ENCODE results near the gene CDHR2. TPM values are rescaled to one million over a fixed set of nuclear protein-coding genes. Genes with fewer than 3 reads are reported as not detected.
"Not testable (repeated sequence)": the region's sequence is repeated elsewhere in the genome, so short reads cannot be mapped to it uniquely, and the experiment has no call there.

The CDHR2 gene
- total and polyA plus RNA-seq, 12 donors = 0.03 to 0.22 (median 0.19) TPM; not detected in 9

- no peak for ATAC-seq
- H3K4me1 ChIP-seq = peaks cover 0 to 20% (median 0%) of the 10 kb centered on the region in 9 donors
- no peak for TF ChIP-seq CTCF (IDR thresholded peaks at IDR 0.05)
- DNase-seq = no peak
- no peak overlapping the region for H3K4me3 ChIP-seq
- WGBS, 2 donors = 82 to 84% methylated on average over 7 of the region's 7 CpGs
- H3K27me3 ChIP-seq = peaks cover 0 to 30% (median 17%) of the 10 kb centered on the region in 7 donors
- intact Hi-C loops (cut with DNase I) = loop anchor here in 1 of 10 donors (10.0 kb wide), 1 partner anchor 135 kb away; the partner anchor contains the start of gene CLTB
- no peaks in the 10 kb centered on the region for H3K9me3 ChIP-seq
- H3K36me3 ChIP-seq = no peaks in the 10 kb centered on the region
- no peak overlapping the region for H3K27ac ChIP-seq
These were observed 729 bp downstream of the CDHR2 start for GRCh38 chr5:176549871-176550270.

- Histone ChIP-seq H3K4me3 (no peak overlapping the region), H3K4me1 (peaks cover 0 to 20% (median 0%) of the 10 kb centered on the region in 9 donors), H3K27ac (no peak overlapping the region), H3K36me3 (no peaks in the 10 kb centered on the region), H3K9me3 (no peaks in the 10 kb centered on the region), H3K27me3 (peaks cover 0 to 30% (median 17%) of the 10 kb centered on the region in 7 donors)
- no peak for ATAC-seq
- DNase-seq = no peak
- 80 to 84% methylated on average over 16 of the region's 16 CpGs for WGBS, 2 donors
- intact Hi-C loops (cut with DNase I) = no loop called here
- no peak for TF ChIP-seq CTCF (IDR thresholded peaks at IDR 0.05)
These were observed 1.2 kb downstream of the CDHR2 start for GRCh38 chr5:176550275-176550831.

- intact Hi-C loops (cut with DNase I); H3K27ac ChIP-seq; ATAC-seq; H3K4me3 ChIP-seq; DNase-seq; H3K36me3 ChIP-seq; H3K9me3 ChIP-seq: not testable (repeated sequence)
- Histone ChIP-seq H3K27me3 (peaks cover 0 to 30% (median 17%) of the 10 kb centered on the region in 7 donors), H3K4me1 (peaks cover 0 to 20% (median 0%) of the 10 kb centered on the region in 9 donors)
- 88 to 90% methylated on average over 11 of the region's 11 CpGs for WGBS, 2 donors
These were observed 1.8 kb downstream of the CDHR2 start for GRCh38 chr5:176550937-176551336.

GRCh38 chr5:176552332-176552869 is 3.3 kb downstream of the CDHR2 start:
- DNase-seq (no peak), ATAC-seq (no peak)
- TF ChIP-seq CTCF (IDR thresholded peaks at IDR 0.05) = no peak
- no peaks in the 10 kb centered on the region for H3K9me3 ChIP-seq
- H3K4me3 ChIP-seq = no peak overlapping the region
- H3K27me3 ChIP-seq = peaks cover 0 to 30% (median 17%) of the 10 kb centered on the region in 7 donors
- H3K27ac ChIP-seq = no peak overlapping the region
- intact Hi-C loops (cut with DNase I) = no loop called here
- peaks cover 0 to 22% (median 0%) of the 10 kb centered on the region in 9 donors for H3K4me1 ChIP-seq
- WGBS, 2 donors = 80 to 86% methylated on average over 11 of the region's 11 CpGs
- no peaks in the 10 kb centered on the region for H3K36me3 ChIP-seq
